ENCODE results near the gene COPA.

COPA gene

DNA sequence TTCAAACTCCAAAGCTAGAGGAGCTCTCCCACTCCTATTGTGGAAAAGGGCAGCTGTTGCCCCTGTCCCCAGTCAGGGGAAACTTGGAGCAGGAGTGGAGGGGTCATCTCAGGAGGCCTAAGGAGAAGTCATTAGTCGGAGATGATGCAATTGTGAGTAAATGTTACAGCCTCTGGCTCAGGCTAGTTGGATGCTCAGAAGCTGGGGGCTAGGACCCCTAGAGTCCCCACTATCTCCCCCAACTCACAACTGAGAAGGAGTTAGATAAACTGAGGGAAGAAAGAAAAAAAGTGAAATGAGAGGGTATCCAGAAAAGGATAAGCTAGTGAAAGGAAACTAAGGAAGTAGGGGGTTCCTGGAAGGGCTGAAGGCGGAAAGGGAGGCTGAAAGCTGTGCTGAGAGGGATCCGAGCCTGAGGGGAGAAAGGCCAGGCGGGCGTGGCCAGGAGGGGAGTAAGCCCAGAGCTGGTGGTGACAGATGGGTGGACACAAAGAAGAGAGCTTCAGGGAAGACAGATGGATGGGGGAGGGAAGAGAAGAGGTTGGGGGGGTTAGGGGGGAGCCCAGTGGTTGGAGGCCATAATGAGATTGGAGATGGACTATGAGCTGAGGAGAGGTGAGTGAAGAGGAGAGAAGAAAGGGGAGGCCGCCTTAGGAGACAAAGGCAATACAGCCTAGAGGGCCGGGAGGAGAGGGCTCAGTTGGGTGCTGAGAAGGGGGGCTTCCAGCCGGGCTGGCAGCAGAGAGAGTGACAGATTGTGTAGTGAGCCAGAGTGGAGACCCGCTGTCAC is 19.3 kb upstream of the COPA start:
- peak in 1 of 2 experiments; percentile 13 for DNase-seq

DNA sequence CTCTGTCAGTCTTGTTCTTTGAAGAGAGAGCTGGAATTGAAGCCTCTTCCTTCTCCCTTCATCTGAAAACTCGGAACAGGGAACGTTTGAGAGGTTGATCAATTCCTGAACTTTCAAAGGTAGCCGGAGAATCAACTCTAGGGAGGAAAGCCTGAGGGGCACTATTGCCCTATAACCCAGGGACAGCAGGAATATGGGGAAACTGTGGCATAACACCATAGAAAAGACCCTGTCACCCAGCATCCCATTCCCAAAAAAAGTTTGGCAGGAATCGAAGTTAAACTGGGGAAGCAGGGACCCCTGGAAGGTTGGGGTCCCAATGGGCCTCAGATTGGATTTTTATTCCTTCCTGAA is 18.7 kb upstream of the COPA start:
- no peak for DNase-seq

DNA sequence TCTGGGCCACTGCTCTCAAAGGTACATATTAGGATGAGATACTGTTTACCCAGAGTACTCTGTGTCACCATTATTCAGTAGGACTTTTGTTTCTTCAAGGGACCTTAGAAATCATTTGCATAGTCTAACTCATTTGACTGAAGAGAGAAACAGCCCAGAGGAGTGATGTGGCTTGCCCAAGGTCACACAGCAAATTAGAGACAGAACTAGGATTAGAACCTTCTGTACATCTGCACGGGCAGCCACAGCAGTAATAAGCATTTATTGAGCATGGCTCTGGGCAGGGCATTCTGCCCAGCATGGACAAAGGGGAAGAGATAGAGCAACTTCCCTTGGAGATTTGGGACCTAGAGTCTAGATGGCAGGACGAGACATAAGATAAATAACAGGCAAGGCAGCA is 18.1 kb upstream of the COPA start:
- DNase-seq, result no peak

DNA sequence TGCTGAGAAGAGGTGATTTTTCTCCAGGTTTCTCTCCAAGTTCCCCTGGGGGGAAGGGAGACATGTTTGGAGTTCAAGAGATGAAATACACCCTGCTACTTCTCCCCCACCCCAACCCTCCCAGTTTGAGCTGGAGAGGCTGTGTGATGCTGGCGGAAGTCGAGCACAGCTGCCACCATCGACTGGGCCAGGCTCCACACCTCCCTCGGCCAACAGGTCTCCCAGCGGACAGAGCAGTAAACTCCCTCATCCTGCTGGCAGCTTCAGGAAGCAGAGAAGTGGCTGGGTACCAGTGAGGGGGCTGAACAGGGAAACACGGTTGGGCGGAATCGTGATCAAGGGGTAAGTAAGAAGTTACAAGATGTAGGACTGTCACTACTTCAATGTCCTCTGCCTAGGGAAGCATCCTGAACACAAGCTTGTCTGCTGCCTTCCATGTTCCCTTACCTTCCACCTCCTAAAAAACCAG is 17.2 kb upstream of the COPA start:
- no peak for DNase-seq

GRCh38 chr1:160359559-160360226 is 16.6 kb upstream of the COPA start:
- DNase-seq, result no peak

DNA sequence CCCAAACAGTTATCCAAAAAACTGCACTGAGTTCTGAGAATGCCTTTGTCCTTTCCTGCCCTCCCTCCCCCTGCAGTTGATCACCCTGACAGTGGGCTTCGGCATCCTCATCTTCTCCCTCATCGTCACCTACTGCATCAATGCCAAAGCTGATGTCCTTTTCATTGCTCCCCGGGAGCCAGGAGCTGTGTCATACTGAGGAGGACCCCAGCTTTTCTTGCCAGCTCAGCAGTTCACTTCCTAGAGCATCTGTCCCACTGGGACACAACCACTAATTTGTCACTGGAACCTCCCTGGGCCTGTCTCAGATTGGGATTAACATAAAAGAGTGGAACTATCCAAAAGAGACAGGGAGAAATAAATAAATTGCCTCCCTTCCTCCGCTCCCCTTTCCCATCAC is 15.0 kb upstream of the COPA start:
- no peak for DNase-seq

GRCh38 chr1:160357286-160358002 is 14.4 kb upstream of the COPA start:
- no peak for DNase-seq

GRCh38 chr1:160354388-160354985 is 11.4 kb upstream of the COPA start:
- DNase-seq, result no peak

- no peak for DNase-seq
These were observed 10.2 kb upstream of the COPA start for GRCh38 chr1:160353223-160353622.

GRCh38 chr1:160352555-160352954 is 9.5 kb upstream of the COPA start:
- no peak for DNase-seq

DNA sequence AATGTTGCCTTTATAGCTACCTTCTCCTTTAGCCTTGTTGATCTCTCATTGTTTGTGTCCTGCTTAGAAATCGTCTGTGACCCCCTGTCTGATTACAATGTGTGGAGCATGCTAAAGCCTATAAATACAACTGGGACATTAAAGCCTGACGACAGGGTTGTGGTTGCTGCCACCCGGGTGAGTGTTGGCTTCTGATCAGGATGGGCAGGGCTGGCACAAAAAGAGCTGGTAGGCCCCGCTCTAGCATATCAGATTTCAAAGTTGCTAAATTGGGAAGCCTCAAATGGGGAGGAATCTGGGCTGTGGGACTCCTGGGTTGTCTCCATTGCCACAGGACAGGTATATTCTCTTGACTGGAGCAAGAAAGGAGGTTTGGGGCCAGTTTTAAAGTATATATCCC is 8.6 kb upstream of the COPA start:
- DNase-seq, result no peak

DNA sequence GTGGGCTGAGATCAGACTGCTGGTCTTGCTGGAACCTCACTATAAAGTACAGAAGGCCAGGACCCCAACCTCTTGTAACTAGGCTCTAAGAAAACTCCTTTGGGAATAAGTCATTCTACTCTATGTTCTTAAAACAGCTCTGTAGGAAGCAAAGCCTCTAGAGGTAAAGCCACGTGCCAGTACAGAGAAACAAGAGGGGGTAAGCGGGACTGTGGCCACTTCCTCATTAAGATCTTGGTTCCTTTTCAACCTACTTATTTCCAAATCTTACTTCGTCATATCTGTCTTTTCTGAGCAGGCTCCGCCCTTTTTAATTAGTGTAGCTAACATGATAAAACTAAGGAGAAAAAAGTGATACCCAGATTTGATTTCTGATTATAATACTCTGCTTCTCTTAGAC is 3.9 kb upstream of the COPA start:
- DNase-seq, result no peak

DNA sequence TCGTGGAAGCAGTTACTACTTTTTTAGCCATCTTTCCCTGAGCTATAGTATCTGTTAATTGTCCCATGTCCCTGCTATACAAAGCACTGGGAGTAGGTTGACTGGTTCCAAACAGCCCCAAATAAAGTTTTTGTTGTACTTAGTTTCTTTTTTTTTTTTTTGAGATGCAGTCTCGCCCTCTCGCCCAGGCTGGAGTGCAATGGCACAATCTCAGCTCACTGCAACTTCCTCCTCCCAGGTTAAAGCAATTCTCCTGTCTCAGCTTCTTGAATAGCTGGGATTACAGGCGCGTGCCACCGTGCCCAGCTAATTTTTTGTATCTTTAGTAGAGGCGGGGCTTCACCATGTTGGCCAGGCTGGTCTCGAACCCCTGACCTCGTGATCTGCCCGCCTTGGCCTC is 3.4 kb upstream of the COPA start:
- no peak for DNase-seq

DNA sequence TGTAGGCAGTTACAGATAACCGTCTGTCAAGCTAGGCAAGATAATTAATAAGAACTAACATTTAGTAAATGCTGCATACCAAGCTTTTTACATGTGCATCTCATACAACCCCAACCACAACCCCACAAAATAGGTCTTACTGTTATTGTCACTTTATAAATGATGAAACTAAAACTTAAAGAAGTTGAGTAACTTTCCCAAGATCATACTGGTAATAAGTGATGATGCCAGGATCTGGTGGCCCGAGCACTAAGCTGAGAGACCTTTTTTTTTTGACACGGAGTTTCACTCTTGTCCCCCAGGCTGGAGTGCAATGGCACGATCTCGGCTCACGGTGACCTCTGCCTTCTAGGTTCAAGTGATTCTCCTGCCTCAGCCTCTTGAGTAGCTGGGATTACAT is 1.9 kb upstream of the COPA start:
- no peak for DNase-seq

DNA sequence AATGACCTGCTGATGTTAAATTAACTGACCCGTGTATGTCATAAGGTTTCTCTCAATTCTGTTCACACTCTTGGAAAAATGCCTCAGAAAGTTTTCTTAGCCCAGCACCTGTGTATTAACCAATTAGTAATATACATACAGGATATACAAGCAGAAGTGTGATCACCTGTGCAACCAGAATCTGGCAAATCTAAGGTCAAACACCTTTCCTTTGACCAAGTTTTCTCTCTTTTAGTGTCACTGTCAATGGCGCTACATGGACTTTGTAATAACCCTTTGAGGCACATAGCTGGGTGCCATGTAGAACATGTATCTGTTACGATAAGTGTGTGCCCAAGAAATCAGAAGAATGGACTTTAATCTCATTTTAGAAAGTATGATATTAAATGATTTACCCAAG is 1.2 kb upstream of the COPA start:
- DNase-seq, result no peak

GRCh38 chr1:160342526-160342925 is 524 bp downstream of the COPA start:
- DNase-seq, result no peak

- no peak for DNase-seq
These were observed 2.2 kb downstream of the COPA start for GRCh38 chr1:160340866-160341265.

GRCh38 chr1:160340146-160340545 is 2.9 kb downstream of the COPA start:
- no peak for DNase-seq

- DNase-seq, result no peak
These were observed 4.5 kb downstream of the COPA start for GRCh38 chr1:160338580-160338979.

DNA sequence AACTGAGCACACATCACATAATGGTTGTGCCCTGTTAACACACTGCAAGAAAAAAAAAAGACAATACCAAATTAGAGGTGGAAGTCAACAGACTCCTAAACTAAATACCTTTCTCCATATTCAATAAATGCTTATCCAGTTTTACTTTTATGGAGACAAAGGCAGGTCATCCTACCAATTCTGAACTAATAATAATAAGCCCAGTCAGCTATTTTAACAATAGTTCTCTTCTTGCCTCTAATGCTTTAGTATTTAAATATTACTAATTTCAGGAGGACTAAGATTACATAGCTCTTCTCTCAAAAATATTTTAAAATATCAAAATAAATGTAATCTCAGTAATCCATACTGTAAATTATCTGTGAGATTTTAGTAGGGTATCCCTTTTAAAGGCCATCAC is 10.5 kb downstream of the COPA start:
- DNase-seq, result no peak

- peak in 1 of 2 experiments; percentile 34 for DNase-seq
These were observed 12.9 kb downstream of the COPA start for GRCh38 chr1:160330119-160330518.

- DNase-seq, result no peak
These were observed 14.9 kb downstream of the COPA start for GRCh38 chr1:160328184-160328583.

- DNase-seq, result no peak
These were observed 16.6 kb downstream of the COPA start for GRCh38 chr1:160326418-160326817.

DNA sequence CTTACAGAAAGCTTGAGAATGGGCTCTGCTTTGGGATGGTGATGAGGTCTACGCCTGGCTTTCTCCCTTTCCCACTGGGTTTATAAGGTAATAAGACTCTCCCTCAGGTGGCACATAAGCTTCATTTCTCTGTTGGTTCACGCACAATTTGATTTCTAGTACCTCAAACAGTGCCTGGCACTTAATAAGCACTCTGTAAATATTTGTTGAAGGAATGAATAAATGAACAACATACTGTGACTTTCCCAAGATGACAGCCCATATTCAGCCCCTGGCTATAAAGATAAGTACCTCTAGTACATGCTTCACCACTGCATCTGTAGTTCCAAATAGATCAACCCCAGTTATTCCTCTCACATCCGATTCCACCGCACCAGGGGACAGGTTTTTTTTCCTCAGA is 17.8 kb downstream of the COPA start:
- DNase-seq, result peak; percentile 49 to 63

Measured in NCI-H1930 (cell line).